ENCODE measurements around the gene ARL14.
"Not testable (repeated sequence)": the region's sequence is repeated elsewhere in the genome, so short reads cannot be mapped to it uniquely, and the experiment has no call there.

Gene ARL14

GRCh38 chr3:160678292-160678842 lies 1.4 kb downstream of the ARL14 start:
- no peak for DNase-seq

GRCh38 chr3:160684368-160684740 lies 7.4 kb downstream of the ARL14 start:
- DNase-seq = no peak

GRCh38 chr3:160685144-160685766 lies 8.3 kb downstream of the ARL14 start:
- no peak for DNase-seq

- DNase-seq = peak in 1 of 2 experiments; percentile 11
Observed at GRCh38 chr3:160686955-160687535, 10.1 kb downstream of the ARL14 start.

GRCh38 chr3:160691151-160691550 lies 14.2 kb downstream of the ARL14 start:
- DNase-seq = no peak

GRCh38 chr3:160691962-160692361 lies 15.0 kb downstream of the ARL14 start:
- no peak for DNase-seq

- DNase-seq = no peak
Observed at GRCh38 chr3:160693191-160693590, 16.2 kb downstream of the ARL14 start.

- no peak for DNase-seq
Observed at GRCh38 chr3:160694345-160694744, 17.4 kb downstream of the ARL14 start.

GRCh38 chr3:160695003-160695402 lies 18.0 kb downstream of the ARL14 start:
- no peak for DNase-seq

GRCh38 chr3:160695915-160696327 lies 19.0 kb downstream of the ARL14 start:
- DNase-seq = no peak

- no peak for DNase-seq
Observed at GRCh38 chr3:160697637-160698380, 20.8 kb downstream of the ARL14 start.

- no peak for DNase-seq
Observed at GRCh38 chr3:160698599-160699195, 21.7 kb downstream of the ARL14 start.

- DNase-seq = no peak
Observed at GRCh38 chr3:160701490-160701889, 24.5 kb downstream of the ARL14 start.

- no peak for DNase-seq
Observed at GRCh38 chr3:160702290-160702689, 25.3 kb downstream of the ARL14 start.

GRCh38 chr3:160703974-160704373 lies 27.0 kb downstream of the ARL14 start:
- DNase-seq = no peak

- peak; percentile 36 to 55 for DNase-seq
Observed at GRCh38 chr3:160707187-160707794, 30.3 kb downstream of the ARL14 start.

- DNase-seq = no peak
Observed at GRCh38 chr3:160709477-160710182, 32.7 kb downstream of the ARL14 start.

GRCh38 chr3:160713144-160713543 lies 36.2 kb downstream of the ARL14 start:
- not testable (repeated sequence) for DNase-seq

- no peak for DNase-seq
Observed at GRCh38 chr3:160719710-160720109, 42.8 kb downstream of the ARL14 start.

- DNase-seq = no peak
Observed at GRCh38 chr3:160720123-160720746, 43.3 kb downstream of the ARL14 start.

GRCh38 chr3:160722331-160722730 lies 45.4 kb downstream of the ARL14 start:
- no peak for DNase-seq

- DNase-seq = no peak
Observed at GRCh38 chr3:160725338-160725737, 48.4 kb downstream of the ARL14 start.

All from SHP77 (cell line).